ENCODE data around the gene LPXN. TPM values are rescaled to one million over a fixed set of nuclear protein-coding genes. Genes with fewer than 3 reads are reported as not detected.
A peak's percentile ranks its signal among the peaks of the same experiment; 100 is the strongest.

Gene LPXN
- total and polyA plus RNA-seq, 2 experiments from 2014 or later, result 2.3 to 3.2 TPM

GRCh38 chr11:58596621-58597020, 21.0 kb upstream of the LPXN start:
- Histone ChIP-seq H3K4me1 (ENCODE audit: insufficient read depth) (peaks cover 10% of the 10 kb centered on the region), H3K27ac (no peak overlapping the region), H3K9me3 (ENCODE audit: low read depth) (no peaks in the 10 kb centered on the region), H3K36me3 (replicated peaks; ENCODE audit: insufficient read depth, low read depth) (no peaks in the 10 kb centered on the region), H3K4me3 (no peak overlapping the region), H4K20me1 (ENCODE audit: insufficient read depth, poor library complexity, severe bottlenecking) (peaks cover 40% of the 10 kb centered on the region), H2AFZ (no peak overlapping the region), H3K4me2 (no peak overlapping the region), H3K27me3 (no peaks in the 10 kb centered on the region), H3K79me2 (peaks cover 100% of the 10 kb centered on the region), H3K9me2 (replicated peaks; ENCODE audit: insufficient read depth) (no peaks in the 10 kb centered on the region)
- DNase-seq (ENCODE audit: low spot score), result no peak
- no peak for TF ChIP-seq EZH2phosphoT487 (IDR thresholded peaks at IDR 0.05; ENCODE audit: low read depth, severe bottlenecking, unreplicated experiment)
- TF ChIP-seq EZH2 (IDR thresholded peaks at IDR 0.05; ENCODE audit: borderline replicate concordance), result no peak
- TF ChIP-seq, protein P1, sequence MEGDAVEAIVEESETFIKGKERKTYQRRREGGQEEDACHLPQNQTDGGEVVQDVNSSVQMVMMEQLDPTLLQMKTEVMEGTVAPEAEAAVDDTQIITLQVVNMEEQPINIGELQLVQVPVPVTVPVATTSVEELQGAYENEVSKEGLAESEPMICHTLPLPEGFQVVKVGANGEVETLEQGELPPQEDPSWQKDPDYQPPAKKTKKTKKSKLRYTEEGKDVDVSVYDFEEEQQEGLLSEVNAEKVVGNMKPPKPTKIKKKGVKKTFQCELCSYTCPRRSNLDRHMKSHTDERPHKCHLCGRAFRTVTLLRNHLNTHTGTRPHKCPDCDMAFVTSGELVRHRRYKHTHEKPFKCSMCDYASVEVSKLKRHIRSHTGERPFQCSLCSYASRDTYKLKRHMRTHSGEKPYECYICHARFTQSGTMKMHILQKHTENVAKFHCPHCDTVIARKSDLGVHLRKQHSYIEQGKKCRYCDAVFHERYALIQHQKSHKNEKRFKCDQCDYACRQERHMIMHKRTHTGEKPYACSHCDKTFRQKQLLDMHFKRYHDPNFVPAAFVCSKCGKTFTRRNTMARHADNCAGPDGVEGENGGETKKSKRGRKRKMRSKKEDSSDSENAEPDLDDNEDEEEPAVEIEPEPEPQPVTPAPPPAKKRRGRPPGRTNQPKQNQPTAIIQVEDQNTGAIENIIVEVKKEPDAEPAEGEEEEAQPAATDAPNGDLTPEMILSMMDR (IDR thresholded peaks at IDR 0.05; ENCODE audit: poor library complexity), result no peak
- 77% methylated on average over 3 of the region's 3 CpGs for WGBS (ENCODE audit: low lambda C conversion rate, missing lambda C conversion rate)

DNA sequence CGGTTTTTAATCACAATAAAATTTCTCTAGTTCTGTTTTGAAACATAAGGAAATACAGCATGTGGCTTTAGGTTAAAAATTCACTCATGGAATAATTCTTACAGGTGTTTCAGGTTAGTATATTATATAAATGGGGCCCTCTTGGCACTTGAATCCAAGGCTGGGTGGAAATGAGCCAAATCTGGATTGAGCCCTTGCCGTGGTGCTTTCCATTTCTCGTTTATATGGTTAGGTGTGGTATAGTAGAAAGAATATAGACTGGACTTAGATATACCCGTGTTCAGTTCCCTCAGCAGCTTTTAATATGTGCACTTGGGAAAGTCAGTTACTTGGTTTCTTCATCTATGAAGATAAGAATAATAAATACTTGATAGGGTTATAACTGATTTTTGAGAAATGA, 19.2 kb upstream of the LPXN start:
- Histone ChIP-seq H3K4me1 (ENCODE audit: insufficient read depth) (peaks cover 10% of the 10 kb centered on the region), H4K20me1 (ENCODE audit: insufficient read depth, poor library complexity, severe bottlenecking) (peaks cover 28% of the 10 kb centered on the region), H3K4me3 (no peak overlapping the region), H2AFZ (no peak overlapping the region), H3K36me3 (replicated peaks; ENCODE audit: insufficient read depth, low read depth) (no peaks in the 10 kb centered on the region), H3K9me3 (ENCODE audit: low read depth) (no peaks in the 10 kb centered on the region), H3K27ac (no peak overlapping the region), H3K79me2 (peaks cover 100% of the 10 kb centered on the region), H3K27me3 (no peaks in the 10 kb centered on the region), H3K9me2 (replicated peaks; ENCODE audit: insufficient read depth) (no peaks in the 10 kb centered on the region), H3K4me2 (no peak overlapping the region)
- TF ChIP-seq EZH2phosphoT487 (IDR thresholded peaks at IDR 0.05; ENCODE audit: low read depth, severe bottlenecking, unreplicated experiment), result no peak
- no peak for TF ChIP-seq EZH2 (IDR thresholded peaks at IDR 0.05; ENCODE audit: borderline replicate concordance)
- TF ChIP-seq, protein P1 (IDR thresholded peaks at IDR 0.05; ENCODE audit: poor library complexity), result no peak
- no peak for DNase-seq (ENCODE audit: low spot score)
- 95% methylated on average over 4 of the region's 4 CpGs for WGBS (ENCODE audit: low lambda C conversion rate, missing lambda C conversion rate)

DNA sequence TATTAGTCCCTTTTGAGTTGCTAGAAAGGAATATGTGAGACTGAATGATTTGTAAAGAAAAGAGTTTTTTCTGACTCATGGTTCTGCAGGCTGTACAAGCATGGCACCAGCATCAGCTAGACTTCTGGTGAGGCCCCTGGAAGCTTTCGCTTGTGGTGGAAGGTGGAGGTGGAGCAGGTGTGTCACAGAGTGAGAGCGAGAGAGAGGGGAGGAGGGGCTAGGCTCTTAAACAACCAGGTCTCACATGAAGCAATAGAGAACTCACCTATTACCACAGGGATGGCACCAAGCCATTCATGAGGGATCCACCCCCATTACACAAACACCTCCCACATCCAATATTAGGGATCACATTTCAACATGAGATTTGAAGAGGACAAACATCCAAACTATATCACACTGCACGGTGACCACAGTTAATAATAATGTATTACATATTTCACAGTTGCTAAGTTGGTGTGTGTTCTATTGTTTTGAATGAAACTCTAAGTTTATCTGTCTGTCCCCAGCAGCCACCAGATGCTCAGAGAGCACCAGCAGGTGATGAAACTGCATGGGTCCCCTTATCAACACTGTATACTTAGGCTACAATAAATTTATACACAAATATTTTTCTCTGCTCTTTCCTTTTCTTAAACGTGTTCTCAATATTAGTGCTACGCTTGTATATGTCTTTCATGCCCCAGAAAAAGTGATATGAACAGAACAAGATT, 17.3 kb upstream of the LPXN start:
- WGBS (ENCODE audit: low lambda C conversion rate, missing lambda C conversion rate), result 88% methylated on average over 5 of the region's 5 CpGs
- no peaks in the 10 kb centered on the region for H3K9me2 ChIP-seq (replicated peaks; ENCODE audit: insufficient read depth)
- H3K27ac ChIP-seq, result no peak overlapping the region
- no peaks in the 10 kb centered on the region for H3K36me3 ChIP-seq (replicated peaks; ENCODE audit: insufficient read depth, low read depth)
- H3K27me3 ChIP-seq, result no peaks in the 10 kb centered on the region
- peak; percentile 13 for DNase-seq (ENCODE audit: low spot score)
- H3K79me2 ChIP-seq, result peaks cover 100% of the 10 kb centered on the region
- TF ChIP-seq EZH2phosphoT487 (IDR thresholded peaks at IDR 0.05; ENCODE audit: low read depth, severe bottlenecking, unreplicated experiment) (no peak), EZH2 (IDR thresholded peaks at IDR 0.05; ENCODE audit: borderline replicate concordance) (no peak)
- TF ChIP-seq, protein P1 (IDR thresholded peaks at IDR 0.05; ENCODE audit: poor library complexity), result no peak
- peaks cover 22% of the 10 kb centered on the region for H4K20me1 ChIP-seq (ENCODE audit: insufficient read depth, poor library complexity, severe bottlenecking)
- H3K4me3 ChIP-seq, result no peak overlapping the region
- H3K4me1 ChIP-seq (ENCODE audit: insufficient read depth), result peaks cover 10% of the 10 kb centered on the region
- no peak overlapping the region for H3K4me2 ChIP-seq
- no peak overlapping the region for H2AFZ ChIP-seq
- no peaks in the 10 kb centered on the region for H3K9me3 ChIP-seq (ENCODE audit: low read depth)

All from hepatocyte (in vitro differentiated cells).